ENCODE results near the gene ZFPM1.

The ZFPM1 gene

GRCh38 chr16:88435437-88436355, 17.4 kb upstream of the ZFPM1 start:
- DNase-seq = no peak

GRCh38 chr16:88436796-88437195, 16.3 kb upstream of the ZFPM1 start:
- DNase-seq = no peak

GRCh38 chr16:88437367-88437964, 15.6 kb upstream of the ZFPM1 start:
- DNase-seq = peak; percentile 58 to 61

- no peak for DNase-seq
Measured at GRCh38 chr16:88438084-88438870, 14.8 kb upstream of the ZFPM1 start.

- DNase-seq = no peak
Measured at GRCh38 chr16:88439016-88439415, 14.1 kb upstream of the ZFPM1 start.

GRCh38 chr16:88439706-88440105, 13.4 kb upstream of the ZFPM1 start:
- no peak for DNase-seq

- no peak for DNase-seq
Measured at GRCh38 chr16:88440111-88440510, 13.0 kb upstream of the ZFPM1 start.

- no peak for DNase-seq
Measured at GRCh38 chr16:88440686-88441405, 12.2 kb upstream of the ZFPM1 start.

GRCh38 chr16:88441460-88441859, 11.6 kb upstream of the ZFPM1 start:
- DNase-seq = no peak

- DNase-seq = no peak
Measured at GRCh38 chr16:88442383-88442726, 10.7 kb upstream of the ZFPM1 start.

GRCh38 chr16:88442727-88443576, 10.1 kb upstream of the ZFPM1 start:
- peak; percentile 75 to 76 for DNase-seq

- no peak for DNase-seq
Measured at GRCh38 chr16:88444826-88445582, 8.1 kb upstream of the ZFPM1 start.

GRCh38 chr16:88445583-88445960, 7.5 kb upstream of the ZFPM1 start:
- DNase-seq = no peak

GRCh38 chr16:88446061-88446460, 7.0 kb upstream of the ZFPM1 start:
- DNase-seq = no peak

GRCh38 chr16:88446736-88447135, 6.3 kb upstream of the ZFPM1 start:
- no peak for DNase-seq

GRCh38 chr16:88447881-88448280, 5.2 kb upstream of the ZFPM1 start:
- DNase-seq = no peak

- no peak for DNase-seq
Measured at GRCh38 chr16:88448461-88449266, 4.4 kb upstream of the ZFPM1 start.

- DNase-seq = no peak
Measured at GRCh38 chr16:88449267-88449561, 3.9 kb upstream of the ZFPM1 start.

GRCh38 chr16:88451586-88452481, 1.2 kb upstream of the ZFPM1 start:
- DNase-seq = no peak
